OCI-LY1 (cell line): Measurements from ENCODE around the gene CARD11.

ENCODE experiments used
- H2AFZ ChIP-seq: fragments of 200-600 bp; sonication (generic), shearing (Covaris generic); 2 replicates; pipeline ENCODE4 v1.6.0; 2014; ENCODE audit warnings: antibody characterized with exemption, mild to moderate bottlenecking, low read length
- H3F3A ChIP-seq: fragments of 200-600 bp; sonication (generic), shearing (Covaris generic); 2 replicates; pipeline ENCODE4 v1.6.0; 2014; ENCODE audit warnings: mild to moderate bottlenecking, antibody characterized with exemption, low read length, moderate library complexity; ENCODE audit not compliant: insufficient read depth
- H3K27ac ChIP-seq: fragments of 200-600 bp; sonication (generic); 2 replicates; pipeline ENCODE4 v1.5.1; 2014; ENCODE audit warnings: low read length, mixed run types, mild to moderate bottlenecking, low read depth; ENCODE audit not compliant: poor library complexity, severe bottlenecking
- H3K27me3 ChIP-seq: fragments of 200-600 bp; sonication (generic); 2 replicates; pipeline ENCODE4 v1.6.0; 2014; ENCODE audit warnings: antibody characterized with exemption, mild to moderate bottlenecking, low read length, moderate library complexity; ENCODE audit not compliant: insufficient read depth
- H3K36me3 ChIP-seq: fragments of 200-600 bp; sonication (generic); 2 replicates; pipeline ENCODE4 v1.6.1; 2014; ENCODE audit warnings: mild to moderate bottlenecking, antibody characterized with exemption, low read length, moderate library complexity, mixed read lengths; ENCODE audit not compliant: insufficient read depth
- H3K4me1 ChIP-seq: fragments of 200-600 bp; sonication (generic); 2 replicates; pipeline ENCODE4 v1.5.1; 2014; ENCODE audit warnings: mild to moderate bottlenecking, low read length, moderate library complexity; ENCODE audit not compliant: insufficient read depth, severe bottlenecking
- H3K4me2 ChIP-seq: fragments of 200-600 bp; sonication (generic), shearing (Covaris generic); 2 replicates; pipeline ENCODE4 v1.6.1; 2014; ENCODE audit warnings: low read length
- H3K4me3 ChIP-seq: fragments of 200-600 bp; sonication (generic); 2 replicates; pipeline ENCODE4 v1.5.1; 2014; ENCODE audit warnings: low read length, low read depth, mild to moderate bottlenecking, mixed read lengths; ENCODE audit not compliant: poor library complexity, severe bottlenecking
- H3K79me2 ChIP-seq: fragments of 200-600 bp; shearing (Covaris generic); 2 replicates; pipeline ENCODE4 v1.6.1; 2016; ENCODE audit warnings: mixed run types, low read length, mixed read lengths; ENCODE audit not compliant: insufficient read depth
- H3K9ac ChIP-seq: fragments of 200-600 bp; sonication (generic), shearing (Covaris generic); 2 replicates; pipeline ENCODE4 v1.6.1; 2014; ENCODE audit warnings: mild to moderate bottlenecking, low read length, mixed read lengths
- H3K9me2 ChIP-seq: fragments of 200-600 bp; sonication (generic), shearing (Covaris generic); 2 replicates; pipeline ENCODE4 v1.6.1; 2014; ENCODE audit warnings: low read depth, mild to moderate bottlenecking, low read length, mixed read lengths
- H3K9me3 ChIP-seq: fragments of 200-600 bp; shearing (Covaris generic); 2 replicates; pipeline ENCODE4 v1.6.1; 2014; ENCODE audit warnings: low read length, mixed read lengths
- H4K20me1 ChIP-seq: fragments of 200-600 bp; sonication (generic), shearing (Covaris generic); 2 replicates; pipeline ENCODE4 v1.6.0; 2016; ENCODE audit warnings: mild to moderate bottlenecking, low read length; ENCODE audit not compliant: insufficient read depth
- EZH2 ChIP-seq: fragments of 200-600 bp; sonication (generic), shearing (Covaris generic); IDR thresholded peaks from 2 replicates; pipeline ENCODE4 v1.8.0; 2017; ENCODE audit warnings: borderline replicate concordance, mixed run types, mild to moderate bottlenecking, antibody characterized with exemption, low read length, moderate library complexity, mixed read lengths
- TF ChIP-seq, protein P1 (sequence below): fragments of 200-600 bp; sonication (generic), shearing (Covaris generic); IDR thresholded peaks from 2 replicates; pipeline ENCODE4 v1.5.1; 2017; ENCODE audit warnings: mild to moderate bottlenecking, antibody characterized with exemption, low read length, moderate library complexity, mixed read lengths

The CARD11 gene

GRCh38 chr7:2997014-2997413, 46.7 kb downstream of the CARD11 start:
- Histone ChIP-seq H3K4me3 (no peak overlapping the region), H3K36me3 (peaks cover 33% of the 10 kb centered on the region), H3K4me1 (no peaks in the 10 kb centered on the region), H2AFZ (no peak overlapping the region), H3K27me3 (no peaks in the 10 kb centered on the region), H3K27ac (no peak overlapping the region), H4K20me1 (no peaks in the 10 kb centered on the region), H3K9me3 (peaks cover 14% of the 10 kb centered on the region; the same call in 1 of the 2 replicates), H3K9me2 (no peaks in the 10 kb centered on the region), H3F3A (no peaks in the 10 kb centered on the region), H3K9ac (no peak overlapping the region), H3K4me2 (no peak overlapping the region), H3K79me2 (no peaks in the 10 kb centered on the region)
- TF ChIP-seq, protein P1, sequence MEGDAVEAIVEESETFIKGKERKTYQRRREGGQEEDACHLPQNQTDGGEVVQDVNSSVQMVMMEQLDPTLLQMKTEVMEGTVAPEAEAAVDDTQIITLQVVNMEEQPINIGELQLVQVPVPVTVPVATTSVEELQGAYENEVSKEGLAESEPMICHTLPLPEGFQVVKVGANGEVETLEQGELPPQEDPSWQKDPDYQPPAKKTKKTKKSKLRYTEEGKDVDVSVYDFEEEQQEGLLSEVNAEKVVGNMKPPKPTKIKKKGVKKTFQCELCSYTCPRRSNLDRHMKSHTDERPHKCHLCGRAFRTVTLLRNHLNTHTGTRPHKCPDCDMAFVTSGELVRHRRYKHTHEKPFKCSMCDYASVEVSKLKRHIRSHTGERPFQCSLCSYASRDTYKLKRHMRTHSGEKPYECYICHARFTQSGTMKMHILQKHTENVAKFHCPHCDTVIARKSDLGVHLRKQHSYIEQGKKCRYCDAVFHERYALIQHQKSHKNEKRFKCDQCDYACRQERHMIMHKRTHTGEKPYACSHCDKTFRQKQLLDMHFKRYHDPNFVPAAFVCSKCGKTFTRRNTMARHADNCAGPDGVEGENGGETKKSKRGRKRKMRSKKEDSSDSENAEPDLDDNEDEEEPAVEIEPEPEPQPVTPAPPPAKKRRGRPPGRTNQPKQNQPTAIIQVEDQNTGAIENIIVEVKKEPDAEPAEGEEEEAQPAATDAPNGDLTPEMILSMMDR, result no peak
- TF ChIP-seq EZH2, result no peak

DNA sequence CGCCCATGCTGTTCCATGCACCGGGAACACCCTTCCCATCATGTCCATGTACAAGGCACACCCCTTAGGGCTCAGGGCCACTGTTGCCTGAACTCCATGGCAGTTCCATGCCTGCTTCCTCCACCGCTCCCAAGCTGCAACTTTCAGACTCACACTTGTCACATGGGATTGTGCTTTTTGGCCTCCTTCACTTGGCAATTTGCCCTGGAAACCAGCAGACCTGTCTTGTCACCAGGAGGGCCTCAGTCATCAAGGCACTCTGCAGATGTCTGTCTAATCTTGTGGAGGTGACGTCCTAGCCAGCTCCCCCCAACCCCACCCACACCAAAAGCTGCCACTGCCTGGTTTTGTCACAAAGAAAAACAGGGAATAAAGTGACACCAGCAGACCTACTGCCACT, 47.5 kb downstream of the CARD11 start:
- Histone ChIP-seq H4K20me1 (no peaks in the 10 kb centered on the region), H2AFZ (no peak overlapping the region), H3K9me3 (peaks cover 17% of the 10 kb centered on the region; the same call in 1 of the 2 replicates), H3K27ac (no peak overlapping the region), H3F3A (no peaks in the 10 kb centered on the region), H3K4me1 (no peaks in the 10 kb centered on the region), H3K9ac (no peak overlapping the region), H3K79me2 (no peaks in the 10 kb centered on the region), H3K9me2 (no peaks in the 10 kb centered on the region), H3K4me2 (no peak overlapping the region), H3K36me3 (peaks cover 38% of the 10 kb centered on the region), H3K27me3 (no peaks in the 10 kb centered on the region), H3K4me3 (no peak overlapping the region)
- TF ChIP-seq, protein P1, result no peak
- TF ChIP-seq EZH2, result no peak

- Histone ChIP-seq H3K4me2 (no peak overlapping the region), H3K27me3 (no peaks in the 10 kb centered on the region), H3K9me2 (no peaks in the 10 kb centered on the region), H4K20me1 (no peaks in the 10 kb centered on the region), H3K9me3 (peaks cover 20% of the 10 kb centered on the region; the same call in 1 of the 2 replicates), H3K36me3 (peaks cover 38% of the 10 kb centered on the region), H3K4me3 (no peak overlapping the region), H3F3A (no peaks in the 10 kb centered on the region), H3K4me1 (no peaks in the 10 kb centered on the region), H2AFZ (no peak overlapping the region), H3K27ac (no peak overlapping the region), H3K9ac (no peak overlapping the region), H3K79me2 (no peaks in the 10 kb centered on the region)
- TF ChIP-seq EZH2, result no peak
- TF ChIP-seq, protein P1, result no peak
Observed at GRCh38 chr7:2993868-2994267, 49.8 kb downstream of the CARD11 start.
